GM18520 (cell line): ENCODE results near the gene CXCL9.
"Not testable (repeated sequence)": the region's sequence is repeated elsewhere in the genome, so short reads cannot be mapped to it uniquely, and the experiment has no call there.

Source experiments
- ATAC-seq: cut with Tn5 transposase; IDR thresholded peaks from one replicate; pipeline ENCODE4 v1.9.1; 2021; ENCODE audit not compliant: unreplicated experiment

CXCL9 gene

GRCh38 chr4:76012388-76012801 lies 5.1 kb upstream of the CXCL9 start:
- ATAC-seq = no peak

DNA sequence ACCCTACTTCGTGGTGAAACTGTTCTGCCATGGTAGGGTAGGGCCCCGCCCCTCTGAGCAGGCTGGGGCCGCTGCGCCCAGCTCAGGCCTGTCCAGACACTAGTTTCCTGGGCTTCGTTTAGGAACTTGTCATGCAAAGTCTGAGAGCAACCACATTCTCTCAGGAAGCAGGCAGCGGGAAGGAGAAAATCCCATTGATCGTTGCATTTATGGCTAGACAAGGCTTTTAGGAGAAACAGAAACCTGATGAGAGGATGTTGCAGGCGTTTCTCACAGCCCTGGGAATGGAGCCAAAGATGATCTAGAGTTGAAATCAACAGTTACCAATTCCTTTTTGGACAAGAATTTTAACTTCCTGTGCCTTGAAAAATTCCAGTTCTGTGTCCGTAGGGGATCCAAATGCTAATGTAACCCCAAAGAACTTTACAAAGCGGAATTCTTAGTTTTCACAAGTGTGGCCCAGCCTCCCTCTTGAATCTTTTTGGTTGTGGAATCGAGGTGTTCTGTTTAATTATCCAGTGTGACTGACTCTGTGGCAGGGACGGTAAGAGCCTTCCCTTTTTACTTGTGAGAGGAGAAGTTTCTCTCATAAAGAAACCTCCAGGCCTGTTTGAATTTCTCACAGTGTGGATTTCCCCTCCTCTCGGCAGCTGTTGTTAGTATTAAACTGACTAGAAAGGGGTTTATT lies 4.5 kb upstream of the CXCL9 start:
- peak; percentile 50 for ATAC-seq

- ATAC-seq = no peak
Observed at GRCh38 chr4:76011018-76011670, 3.8 kb upstream of the CXCL9 start.

DNA sequence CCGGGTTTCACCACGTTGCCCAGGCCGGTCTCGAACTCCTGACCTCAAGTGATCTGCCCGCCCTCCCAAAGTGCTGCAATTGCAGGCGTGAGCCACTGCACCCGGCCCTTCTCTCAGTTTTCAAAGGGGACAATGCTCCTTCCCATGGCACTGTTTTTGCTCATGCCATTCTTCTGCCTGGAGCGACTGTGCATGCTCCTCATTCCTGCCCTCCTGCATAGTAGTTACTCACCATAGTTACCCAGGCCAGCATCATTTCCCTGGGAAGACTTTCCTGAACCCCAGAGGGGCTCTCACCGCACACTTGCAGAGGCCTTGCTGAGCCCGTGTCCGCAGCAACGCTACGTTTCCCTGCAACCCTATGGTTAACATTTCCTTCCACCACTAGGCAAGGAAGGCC lies 3.3 kb upstream of the CXCL9 start:
- ATAC-seq = no peak

DNA sequence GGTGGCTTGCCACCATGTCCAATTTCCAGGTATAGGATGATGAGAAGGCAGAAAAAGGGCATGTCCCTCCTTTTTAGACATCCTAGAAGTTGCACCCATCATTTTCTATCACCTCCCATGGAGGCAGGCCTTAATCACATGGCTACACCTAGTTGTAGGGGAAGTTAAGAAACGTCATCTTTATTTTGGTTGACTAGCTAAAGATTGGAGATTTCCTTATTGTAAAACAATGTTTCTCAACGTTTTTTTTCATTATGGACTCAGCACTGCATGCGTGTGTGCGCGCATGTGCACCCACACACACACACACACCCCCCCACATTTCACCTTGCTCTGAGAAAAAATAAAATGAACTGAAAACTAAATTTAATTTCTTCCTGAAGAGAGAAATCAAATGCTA lies 2.0 kb upstream of the CXCL9 start:
- ATAC-seq = no peak

GRCh38 chr4:76003620-76004019 lies 3.7 kb downstream of the CXCL9 start:
- ATAC-seq = no peak

GRCh38 chr4:76003035-76003434 lies 4.3 kb downstream of the CXCL9 start:
- ATAC-seq = no peak

GRCh38 chr4:76002176-76002575 lies 5.1 kb downstream of the CXCL9 start:
- no peak for ATAC-seq

GRCh38 chr4:76001700-76002099 lies 5.6 kb downstream of the CXCL9 start:
- no peak for ATAC-seq

- no peak for ATAC-seq
Observed at GRCh38 chr4:76000279-76000678, 7.0 kb downstream of the CXCL9 start.

GRCh38 chr4:75998525-75999147 lies 8.7 kb downstream of the CXCL9 start:
- not testable (repeated sequence) for ATAC-seq

- no peak for ATAC-seq
Observed at GRCh38 chr4:75997946-75998345, 9.4 kb downstream of the CXCL9 start.

GRCh38 chr4:75997081-75997480 lies 10.2 kb downstream of the CXCL9 start:
- no peak for ATAC-seq

- no peak for ATAC-seq
Observed at GRCh38 chr4:75995727-75996126, 11.6 kb downstream of the CXCL9 start.

DNA sequence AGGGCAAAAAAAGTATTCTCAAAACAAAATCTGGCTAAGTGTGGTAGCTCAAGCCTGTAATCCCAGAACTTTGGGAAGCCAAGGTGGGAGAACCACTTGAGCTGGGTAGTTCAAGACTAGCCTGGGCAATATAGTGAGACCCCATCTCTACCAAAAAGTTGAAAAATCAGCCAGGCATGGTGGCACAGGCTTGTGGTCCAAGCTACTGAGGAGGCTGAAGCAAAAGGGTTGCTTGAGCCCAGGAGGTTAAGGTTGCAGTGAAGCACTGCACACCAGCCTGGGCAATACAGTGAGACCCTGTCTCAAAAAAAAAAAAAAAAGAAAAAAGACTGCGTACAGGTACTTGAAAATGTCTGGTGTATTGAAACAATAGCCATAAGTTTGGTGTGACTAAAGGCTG lies 14.8 kb downstream of the CXCL9 start:
- no peak for ATAC-seq

DNA sequence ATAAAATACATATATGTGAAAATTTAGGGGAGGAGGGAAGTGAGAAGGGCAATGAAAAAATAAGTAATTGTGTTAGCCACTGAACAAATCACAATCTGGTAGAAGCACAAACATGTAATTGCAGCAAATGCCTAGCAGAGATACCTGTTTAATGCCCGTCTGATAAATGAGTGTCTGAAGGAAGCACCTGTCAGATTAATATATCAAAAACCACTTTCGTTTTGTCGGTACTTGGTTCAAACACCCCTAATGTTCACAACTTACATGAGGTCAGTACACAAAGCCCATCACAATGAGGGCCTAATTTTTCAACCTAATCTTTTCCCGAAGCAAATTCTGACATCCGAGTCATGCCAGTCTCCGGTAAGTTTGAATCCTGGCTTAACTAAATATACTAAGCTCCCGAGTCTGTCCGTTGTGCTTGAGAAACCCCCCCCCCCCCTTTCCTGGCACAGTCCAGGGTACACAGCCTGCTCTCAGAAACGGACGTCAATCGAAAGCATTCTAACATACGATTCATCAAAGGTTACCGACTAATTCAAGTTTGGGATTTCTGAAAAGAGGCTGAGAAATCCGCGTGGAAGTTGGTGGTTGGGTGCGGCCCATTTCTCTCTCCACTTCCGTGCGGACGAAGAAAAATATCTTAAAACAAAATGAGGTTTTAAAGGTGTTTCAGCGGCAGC lies 17.3 kb downstream of the CXCL9 start:
- no peak for ATAC-seq

DNA sequence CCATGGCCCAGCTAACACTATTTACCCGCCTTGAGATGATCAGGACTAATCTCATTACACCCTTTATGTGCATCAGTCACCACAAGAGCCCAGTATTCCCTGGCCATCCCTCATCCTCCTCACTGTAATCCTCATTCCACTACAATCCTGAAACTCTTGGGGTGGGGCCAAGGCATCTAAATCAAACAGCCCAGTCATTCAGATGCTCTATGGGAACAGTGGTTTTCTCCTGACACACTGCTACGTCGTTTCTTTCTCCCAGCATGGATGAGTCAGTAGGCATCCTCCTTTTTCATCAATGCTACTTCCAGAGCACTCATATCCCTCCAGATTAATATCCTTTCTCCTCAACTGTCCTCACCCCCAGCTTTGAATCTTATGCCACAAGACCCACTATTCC lies 22.2 kb downstream of the CXCL9 start:
- ATAC-seq = no peak

- no peak for ATAC-seq
Observed at GRCh38 chr4:75980576-75980975, 26.7 kb downstream of the CXCL9 start.

GRCh38 chr4:75976177-75976576 lies 31.1 kb downstream of the CXCL9 start:
- no peak for ATAC-seq

GRCh38 chr4:75973766-75974165 lies 33.5 kb downstream of the CXCL9 start:
- ATAC-seq = no peak

DNA sequence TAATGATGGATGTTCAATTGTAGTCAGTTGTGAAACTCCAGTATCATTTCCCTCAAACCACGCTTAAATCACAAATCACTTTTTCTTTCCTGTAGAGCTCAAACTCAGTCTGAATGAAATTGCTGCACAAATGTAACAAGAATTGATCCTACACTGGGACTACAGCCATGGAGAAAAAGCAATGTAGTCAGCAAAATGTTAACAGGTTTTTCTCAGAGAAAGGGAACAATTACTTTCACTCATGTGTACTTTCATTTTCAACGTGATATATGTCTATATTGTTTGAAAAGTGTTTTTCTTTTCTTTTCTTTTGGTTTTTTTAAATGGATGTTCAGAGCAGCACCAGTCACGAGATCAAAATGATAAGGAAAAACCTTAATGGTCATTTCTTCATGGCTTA lies 39.2 kb downstream of the CXCL9 start:
- no peak for ATAC-seq

DNA sequence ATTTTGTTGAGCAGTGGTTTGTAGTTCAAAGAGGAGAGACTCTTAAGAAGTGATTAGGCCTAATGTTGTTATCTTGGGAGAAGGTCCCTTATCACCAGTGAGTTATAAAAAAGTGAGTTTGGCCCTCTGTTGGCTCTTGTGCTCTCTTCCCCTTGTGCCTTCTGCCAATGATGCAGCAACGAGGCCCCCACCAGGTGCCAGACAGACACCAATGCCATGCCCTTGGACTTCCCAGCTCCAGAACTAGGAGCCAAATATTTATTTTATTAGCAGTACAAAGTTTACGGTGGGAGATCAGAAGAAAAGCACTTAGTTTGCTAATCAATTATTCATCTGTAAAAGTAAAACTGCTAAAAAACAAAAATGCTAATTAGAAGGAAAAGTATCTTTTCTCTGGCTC lies 43.8 kb downstream of the CXCL9 start:
- no peak for ATAC-seq
